H9 (cell line): ENCODE measurements around the gene LMCD1. TPM values are rescaled to one million over a fixed set of nuclear protein-coding genes. Genes with fewer than 3 reads are reported as not detected.

Source experiments
- DNase-seq: peaks from one replicate; pipeline ENCODE4 v3.0.0-alpha.2; 2017
- H2AFZ ChIP-seq: one replicate; pipeline ENCODE4 v1.6.1; 2013; ENCODE audit warnings: mild to moderate bottlenecking, low read length, control low read depth, moderate library complexity
- H2AK5ac ChIP-seq: 2 replicates; pipeline ENCODE4 v1.6.1; 2013; ENCODE audit warnings: low read length, control low read depth, mixed read lengths; ENCODE audit not compliant: insufficient read length
- H2BK120ac ChIP-seq: one replicate; pipeline ENCODE4 v1.6.1; 2013; ENCODE audit warnings: low read depth, mild to moderate bottlenecking, low read length, control low read depth, inconsistent platforms; ENCODE audit not compliant: poor library complexity, severe bottlenecking
- H2BK12ac ChIP-seq: 2 replicates; pipeline ENCODE4 v1.6.1; 2013; ENCODE audit warnings: low read length, control low read depth, mixed read lengths, low read depth; ENCODE audit not compliant: insufficient read length
- H2BK15ac ChIP-seq: 2 replicates; pipeline ENCODE4 v1.6.1; 2013; ENCODE audit warnings: low read depth, low read length, control low read depth
- H2BK20ac ChIP-seq: one replicate; pipeline ENCODE4 v1.6.1; 2013; ENCODE audit warnings: low read depth, mild to moderate bottlenecking, low read length, control low read depth, inconsistent platforms; ENCODE audit not compliant: poor library complexity, severe bottlenecking
- H2BK5ac ChIP-seq: 2 replicates; pipeline ENCODE4 v1.6.1; 2013; ENCODE audit warnings: low read length, control low read depth, mixed read lengths; ENCODE audit not compliant: insufficient read length
- H3K14ac ChIP-seq: 2 replicates; pipeline ENCODE4 v1.6.1; 2013; ENCODE audit warnings: low read length, control low read depth; ENCODE audit not compliant: insufficient read depth
- H3K18ac ChIP-seq: 2 replicates; pipeline ENCODE4 v1.6.1; 2013; ENCODE audit warnings: low read depth, mild to moderate bottlenecking, mixed read lengths, low read length, control low read depth; ENCODE audit not compliant: insufficient read length
- H3K23ac ChIP-seq: 2 replicates; pipeline ENCODE4 v1.6.1; 2013; ENCODE audit warnings: low read length, control low read depth, mixed read lengths, low read depth; ENCODE audit not compliant: insufficient read length
- H3K23me2 ChIP-seq: 2 replicates; pipeline ENCODE4 v1.6.1; 2013; ENCODE audit warnings: low read depth, mild to moderate bottlenecking, mixed read lengths, low read length, control low read depth; ENCODE audit not compliant: insufficient read length, poor library complexity, severe bottlenecking
- H3K27ac ChIP-seq: 2 replicates; pipeline ENCODE4 v1.5.1; 2013; ENCODE audit warnings: low read length, control low read depth, mixed read lengths, low read depth; ENCODE audit not compliant: insufficient read length
- H3K27me3 ChIP-seq: 2 replicates; pipeline ENCODE4 v1.6.1; 2013; ENCODE audit warnings: low read length, control low read depth, inconsistent platforms; ENCODE audit not compliant: insufficient read depth
- H3K4ac ChIP-seq: 2 replicates; pipeline ENCODE4 v1.6.1; 2013; ENCODE audit warnings: low read depth, mild to moderate bottlenecking, control low read depth, inconsistent platforms, low read length, moderate library complexity
- H3K4me1 ChIP-seq: 2 replicates; pipeline ENCODE4 v1.6.1; 2013; ENCODE audit warnings: low read length, control low read depth, inconsistent platforms; ENCODE audit not compliant: insufficient read depth
- H3K4me2 ChIP-seq: 2 replicates; pipeline ENCODE4 v1.6.1; 2013; ENCODE audit warnings: low read length, control low read depth, mixed read lengths; ENCODE audit not compliant: insufficient read length, insufficient read depth
- H3K56ac ChIP-seq: 2 replicates; pipeline ENCODE4 v1.6.1; 2013; ENCODE audit warnings: low read depth, mild to moderate bottlenecking, mixed read lengths, low read length, control low read depth; ENCODE audit not compliant: insufficient read length
- H3K79me1 ChIP-seq: 2 replicates; pipeline ENCODE4 v1.6.1; 2013; ENCODE audit warnings: low read depth, mild to moderate bottlenecking, moderate library complexity, low read length, control low read depth, inconsistent platforms; ENCODE audit not compliant: insufficient read depth, poor library complexity, severe bottlenecking
- H3K79me2 ChIP-seq: 2 replicates; pipeline ENCODE4 v1.6.1; 2013; ENCODE audit warnings: low read length, control low read depth, inconsistent platforms; ENCODE audit not compliant: insufficient read depth
- H3K9ac ChIP-seq: 2 replicates; pipeline ENCODE4 v1.6.1; 2013; ENCODE audit warnings: low read length, control low read depth, mixed read lengths; ENCODE audit not compliant: insufficient read length; ENCODE audit errors: extremely low read depth
- H3K9me3 ChIP-seq: one replicate; pipeline ENCODE4 v1.6.1; 2013; ENCODE audit warnings: low read depth, low read length, inconsistent platforms; ENCODE audit not compliant: control insufficient read depth
- H3T11ph ChIP-seq: one replicate; pipeline ENCODE4 v1.6.1; 2013; ENCODE audit warnings: mild to moderate bottlenecking, low read length, control low read depth, inconsistent platforms
- H4K20me1 ChIP-seq: one replicate; pipeline ENCODE4 v1.6.1; 2013; ENCODE audit not compliant: control insufficient read depth, insufficient read length, insufficient read depth
- H4K5ac ChIP-seq: 2 replicates; pipeline ENCODE4 v1.6.1; 2013; ENCODE audit warnings: low read depth, mild to moderate bottlenecking, mixed read lengths, low read length, control low read depth; ENCODE audit not compliant: insufficient read length
- H4K8ac ChIP-seq: replicated peaks from 2 replicates; pipeline ENCODE4 v1.6.1; 2013; ENCODE audit warnings: low read length, control low read depth, mixed read lengths, low read depth; ENCODE audit not compliant: insufficient read length
- H4K91ac ChIP-seq: 2 replicates; pipeline ENCODE4 v1.6.1; 2013; ENCODE audit warnings: low read depth, mild to moderate bottlenecking, moderate library complexity, mixed read lengths, low read length, control low read depth; ENCODE audit not compliant: insufficient read length
- H3K27ac Mint-ChIP-seq, 3 experiments: 2 replicates in 2 of 3; 3 replicates in 1 of 3; pipeline ENCODE4 v1.8.0; 2020 to 2021; ENCODE audit warnings: mixed read lengths in 3 of 3, mild to moderate bottlenecking in 1 of 3, moderate library complexity in 1 of 3
- H3K27me3 Mint-ChIP-seq: 2 replicates; pipeline ENCODE4 v1.8.0; 2021; ENCODE audit warnings: low read depth, mild to moderate bottlenecking, moderate library complexity, mixed read lengths
- H3K36me3 Mint-ChIP-seq, 3 experiments: 2 replicates in 2 of 3; 3 replicates in 1 of 3; pipeline ENCODE4 v1.8.0; 2020 to 2021; ENCODE audit warnings: low read depth in 3 of 3, mixed read lengths in 3 of 3; ENCODE audit not compliant: insufficient read depth in 1 of 3
- H3K4me1 Mint-ChIP-seq, 2 experiments: 2 replicates each; pipeline ENCODE4 v1.8.0; 2020; ENCODE audit warnings: mixed read lengths in 2 of 2
- H3K4me3 Mint-ChIP-seq, 2 experiments: 2 replicates in 1 of 2; 3 replicates in 1 of 2; pipeline ENCODE4 v1.8.0; 2020 to 2021; ENCODE audit warnings: mild to moderate bottlenecking in 2 of 2, mixed read lengths in 2 of 2, moderate library complexity in 1 of 2
- H3K9me3 Mint-ChIP-seq, 2 experiments: 2 replicates in 1 of 2; 3 replicates in 1 of 2; pipeline ENCODE4 v1.8.0; 2020; ENCODE audit warnings: mild to moderate bottlenecking in 2 of 2, mixed read lengths in 2 of 2, moderate library complexity in 1 of 2
- CTCF ChIP-seq: fragments of 200-600 bp; sonication (generic); conservative IDR thresholded peaks from 3 replicates; pipeline ENCODE4 v1.8.0; 2021; ENCODE audit warnings: antibody characterized with exemption, mild to moderate bottlenecking
- WGBS: extraction: QIAGEN DNeasy Blood & Tissue Kit; methylation state at CpG from one replicate; pipeline ENCODE4 v1.1.7; 2013; ENCODE audit warnings: missing lambda C conversion rate, low lambda C conversion rate, mixed read lengths; ENCODE audit not compliant: insufficient read length; ENCODE audit errors: extremely low coverage; 5-methylcytosine and 5-hydroxymethylcytosine counted together
- total RNA-seq: library from RNA; stranded (reverse); gene quantifications from 2 replicates; pipeline ENCODE4 v1.2.1, GENCODE V29; 2021

Gene LMCD1
- total RNA-seq, 1 experiment from 2014 or later: 19.2 TPM

GRCh38 chr3:8549354-8549753, 47.7 kb downstream of the LMCD1 start:
- Histone ChIP-seq H3K27ac (no peak overlapping the region), H3K56ac (no peak overlapping the region), H2BK15ac (no peak overlapping the region; the same call in 1 of the 2 replicates), H2BK12ac (no peak overlapping the region), H2BK20ac (no peak overlapping the region), H3K4ac (no peak overlapping the region), H3K23ac (no peak overlapping the region), H3K18ac (no peak overlapping the region), H4K91ac (no peak overlapping the region), H2AK5ac (no peak overlapping the region), H4K8ac (no peak overlapping the region), H3K27me3 (no peaks in the 10 kb centered on the region), H4K20me1 (no peaks in the 10 kb centered on the region), H3K14ac (no peak overlapping the region), H2AFZ (no peak overlapping the region), H3K9ac (no peak overlapping the region), H3K4me2 (no peak overlapping the region), H3K79me2 (no peaks in the 10 kb centered on the region), H2BK120ac (no peak overlapping the region), H3K23me2 (no peaks in the 10 kb centered on the region), H2BK5ac (no peak overlapping the region), H3T11ph (no peak overlapping the region), H4K5ac (no peak overlapping the region), H3K9me3 (no peaks in the 10 kb centered on the region), H3K4me1 (no peaks in the 10 kb centered on the region), H3K79me1 (no peaks in the 10 kb centered on the region)
- no peak for DNase-seq
- Mint-ChIP-seq H3K27me3 (no peaks in the 10 kb centered on the region), H3K4me3 (no peak overlapping the region), H3K27ac (no peak overlapping the region), H3K4me1 (peaks cover 0 to 13% of the 10 kb centered on the region in 2 experiments; a peak in 2 of 4 replicates), H3K9me3 (no peaks in the 10 kb centered on the region), H3K36me3 (peaks cover 0 to 26% (median 18%) of the 10 kb centered on the region in 3 experiments; a peak in 3 of 7 replicates)
- no peak for TF ChIP-seq CTCF
- WGBS: no CpG with 5 or more reads among the region's 1 CpG
